ENCODE results near the gene FOXF1.
A peak's percentile ranks its signal among the peaks of the same experiment; 100 is the strongest.

The FOXF1 gene

DNA sequence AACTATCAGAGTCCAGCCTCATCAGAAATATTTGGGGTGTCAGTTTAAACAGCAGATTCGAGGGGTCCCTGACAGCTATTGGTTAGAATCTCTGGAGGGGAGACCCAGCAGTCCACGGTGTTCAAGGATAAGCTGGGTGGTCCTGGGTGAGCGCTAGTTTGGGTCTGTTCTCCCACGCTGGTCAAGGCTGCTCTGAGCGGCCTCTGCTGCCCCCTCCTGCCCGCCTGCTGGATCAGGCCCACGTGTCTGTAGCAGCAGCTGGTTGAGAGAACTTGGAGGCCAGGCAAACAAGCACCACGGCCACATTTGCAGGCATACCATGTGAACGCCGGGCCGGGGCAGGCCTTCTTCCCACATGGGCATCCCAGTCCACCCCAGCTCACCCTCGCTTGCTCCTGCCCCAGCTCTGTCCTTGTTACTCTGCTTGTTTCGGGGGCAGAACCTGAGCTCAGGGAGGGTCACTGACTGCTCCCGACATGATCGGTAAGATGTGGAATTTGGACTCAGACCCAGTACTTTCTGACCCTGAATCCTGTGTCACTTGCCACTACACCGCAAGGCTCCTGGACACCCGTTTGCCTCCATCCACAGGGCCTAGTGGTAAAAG is 7.4 kb downstream of the FOXF1 start:
- no peak for DNase-seq (ENCODE audit: low read depth)

GRCh38 chr16:86519007-86519648 is 8.8 kb downstream of the FOXF1 start:
- no peak for DNase-seq (ENCODE audit: low read depth)

GRCh38 chr16:86519649-86520316 is 9.5 kb downstream of the FOXF1 start:
- DNase-seq (ENCODE audit: low read depth), result peak; percentile 23

GRCh38 chr16:86520317-86521210 is 10.2 kb downstream of the FOXF1 start:
- no peak for DNase-seq (ENCODE audit: low read depth)

GRCh38 chr16:86521236-86522197 is 11.2 kb downstream of the FOXF1 start:
- DNase-seq (ENCODE audit: low read depth), result no peak

DNA sequence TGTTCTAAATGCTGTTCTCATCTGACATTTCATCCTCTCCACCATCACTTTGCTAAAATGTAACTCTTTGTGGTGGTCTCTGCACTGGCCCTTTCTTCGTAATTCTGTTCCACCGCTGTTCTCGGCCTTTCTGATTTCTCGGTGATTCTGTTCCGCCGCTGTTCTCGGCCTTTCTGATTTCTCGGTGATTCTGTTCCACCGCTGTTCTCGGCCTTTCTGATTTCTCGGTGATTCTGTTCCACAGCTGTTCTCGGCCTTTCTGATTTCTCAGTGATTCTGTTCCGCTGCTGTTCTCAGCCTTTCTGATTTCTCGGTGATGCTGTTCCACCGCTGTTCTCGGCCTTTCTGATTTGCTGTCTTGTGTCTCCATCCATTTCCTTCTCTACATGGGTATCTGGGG is 12.3 kb downstream of the FOXF1 start:
- no peak for DNase-seq (ENCODE audit: low read depth)

- DNase-seq (ENCODE audit: low read depth), result no peak
Observed at GRCh38 chr16:86523166-86523740, 12.9 kb downstream of the FOXF1 start.

GRCh38 chr16:86524029-86524428 is 13.7 kb downstream of the FOXF1 start:
- no peak for DNase-seq (ENCODE audit: low read depth)

- no peak for DNase-seq (ENCODE audit: low read depth)
Observed at GRCh38 chr16:86525696-86526095, 15.4 kb downstream of the FOXF1 start.

GRCh38 chr16:86527366-86527765 is 17.0 kb downstream of the FOXF1 start:
- DNase-seq (ENCODE audit: low read depth), result no peak

GRCh38 chr16:86528061-86528929 is 18.0 kb downstream of the FOXF1 start:
- no peak for DNase-seq (ENCODE audit: low read depth)

DNA sequence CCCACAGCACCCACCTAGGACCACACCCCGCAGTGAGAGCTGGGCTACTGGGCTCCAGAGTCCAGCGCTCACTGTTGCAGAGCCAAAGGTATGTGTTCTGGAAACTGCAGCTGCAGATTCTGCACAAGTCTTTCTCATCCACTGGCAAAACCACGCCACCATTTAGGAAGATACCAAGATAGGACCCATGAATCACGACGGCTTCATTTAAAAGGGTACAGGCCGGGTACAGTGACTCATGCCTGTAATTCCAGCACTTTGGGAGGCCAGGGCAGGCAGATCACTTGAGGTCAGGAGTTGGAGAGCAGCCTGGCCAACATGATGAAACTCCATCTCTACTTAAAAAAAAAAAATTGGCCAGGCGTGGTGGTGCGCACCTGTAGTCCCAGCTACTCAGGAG is 18.8 kb downstream of the FOXF1 start:
- DNase-seq (ENCODE audit: low read depth), result no peak

DNA sequence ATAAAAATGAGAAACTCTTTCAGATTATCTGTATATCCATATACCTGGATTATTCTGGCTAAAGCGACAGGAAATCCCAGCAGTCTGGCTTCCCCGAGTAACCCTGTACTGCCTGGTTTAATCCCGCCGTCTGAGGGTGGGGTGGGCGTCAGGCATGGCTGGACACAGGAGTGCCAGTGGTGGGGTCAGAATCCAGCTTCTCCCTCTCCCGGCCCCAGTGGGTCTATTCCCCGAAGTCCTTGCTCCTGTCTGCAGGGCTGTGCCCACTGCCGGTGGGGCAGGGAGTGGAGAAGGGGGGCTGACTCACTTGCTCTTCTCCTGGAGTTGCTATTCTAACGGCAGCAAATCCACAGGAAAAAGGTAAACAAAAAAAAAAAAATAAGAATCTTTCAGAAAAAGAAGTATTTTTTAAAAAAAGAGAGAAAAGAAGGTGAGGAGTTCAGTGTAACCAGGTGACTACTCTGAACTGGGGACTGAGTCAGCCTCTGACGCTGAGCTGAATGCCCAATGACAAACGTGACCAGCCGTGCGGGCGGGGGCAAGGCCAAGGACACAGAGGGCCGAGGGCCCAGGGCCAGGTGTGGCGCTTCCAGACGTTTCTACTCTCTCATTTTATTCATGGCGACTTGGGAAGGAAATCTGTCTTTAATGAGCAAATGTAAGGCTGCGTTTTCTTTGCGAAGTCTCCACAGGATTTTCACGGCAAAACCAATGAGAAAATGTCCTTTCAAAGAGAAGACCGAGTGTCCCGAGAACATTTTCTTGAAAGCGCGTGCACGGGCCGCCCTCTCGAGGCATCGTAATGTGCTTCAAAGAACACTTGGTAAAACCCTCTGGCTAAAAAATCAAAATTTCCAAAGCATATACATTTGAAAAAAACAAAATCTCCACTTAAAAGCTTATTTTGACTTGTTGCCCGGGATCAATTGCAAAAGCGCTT is 20.2 kb downstream of the FOXF1 start:
- DNase-seq (ENCODE audit: low read depth), result no peak

DNA sequence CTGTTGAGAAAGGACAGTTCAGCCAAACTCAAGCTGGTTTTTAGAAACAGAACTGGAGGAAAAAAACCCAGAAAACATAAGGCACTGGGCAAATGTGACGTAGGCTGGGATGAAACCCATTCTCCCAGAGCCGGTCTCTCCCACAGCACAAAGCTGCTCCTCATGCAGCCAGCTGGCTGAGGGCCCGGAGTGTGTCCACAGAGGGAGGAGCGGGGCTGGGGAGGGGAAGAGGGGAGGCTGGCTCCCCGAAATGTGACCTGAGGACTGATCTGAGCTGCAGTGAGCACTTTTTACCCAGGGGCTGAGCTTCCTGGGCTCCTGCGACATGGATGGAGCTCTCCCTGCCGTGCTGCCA is 20.8 kb downstream of the FOXF1 start:
- DNase-seq (ENCODE audit: low read depth), result no peak

DNA sequence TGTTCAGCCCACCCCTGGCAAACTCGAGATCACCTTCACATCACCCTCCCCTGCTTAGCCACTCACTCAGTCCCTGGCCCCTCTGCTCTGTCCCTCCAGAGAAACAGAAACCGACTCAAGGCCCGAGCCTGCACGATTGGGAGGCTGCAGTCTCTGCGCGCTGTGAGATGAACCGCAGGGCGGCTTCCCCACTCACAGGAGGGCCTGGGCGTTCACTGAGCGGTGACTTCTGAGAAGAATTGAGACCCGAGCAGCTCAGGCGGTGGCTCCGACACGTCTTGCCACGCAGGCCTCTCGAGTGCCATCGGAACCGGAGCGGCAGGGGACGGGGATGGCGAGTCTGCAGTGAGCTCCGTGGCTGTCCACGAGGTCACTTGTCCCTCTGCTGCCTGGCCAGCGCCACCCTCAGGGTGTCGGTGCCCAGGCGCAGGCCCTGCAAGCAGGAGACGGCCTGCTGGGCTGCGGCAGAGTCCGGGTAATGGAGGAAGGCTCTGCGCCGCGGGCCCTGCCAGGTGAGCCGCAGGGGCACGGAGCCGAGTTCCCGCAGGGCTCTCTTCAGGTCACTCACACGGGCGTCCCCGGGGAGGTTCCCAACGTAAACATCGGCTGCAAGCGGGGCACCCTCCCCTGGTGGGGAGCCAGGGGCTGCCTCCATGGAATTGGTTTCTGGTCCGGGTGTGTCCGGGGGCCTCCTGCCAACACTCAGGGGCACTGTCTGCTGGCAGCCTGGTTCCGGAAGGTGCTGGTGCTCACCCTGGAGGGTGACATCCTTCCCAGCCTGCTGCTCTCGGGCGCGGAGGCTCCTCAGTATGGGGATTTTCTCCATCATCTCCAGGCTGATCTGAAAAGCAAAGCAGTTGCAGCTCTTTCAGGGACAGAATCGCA is 21.6 kb downstream of the FOXF1 start:
- no peak for DNase-seq (ENCODE audit: low read depth)

GRCh38 chr16:86532526-86532815 is 22.1 kb downstream of the FOXF1 start:
- DNase-seq (ENCODE audit: low read depth), result no peak

DNA sequence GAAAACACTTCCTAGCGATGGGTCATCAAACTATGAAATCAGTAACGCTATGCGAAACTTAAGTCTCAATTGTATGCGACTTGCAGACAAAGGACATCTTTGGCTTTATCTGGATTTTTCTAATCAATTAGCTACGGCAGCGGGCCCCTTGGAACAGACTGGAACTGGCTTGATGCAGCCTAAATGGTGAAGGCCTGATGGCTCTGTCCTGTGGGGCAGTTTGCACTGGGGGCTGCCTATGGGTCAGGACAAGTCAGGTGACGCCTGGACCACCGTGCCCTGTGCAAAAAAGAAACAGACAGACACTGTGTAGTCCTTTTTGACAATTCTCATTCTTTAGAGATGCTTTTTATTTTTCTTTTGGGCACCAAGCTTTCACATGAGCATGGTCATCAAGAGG is 22.7 kb downstream of the FOXF1 start:
- DNase-seq (ENCODE audit: low read depth), result no peak

DNA sequence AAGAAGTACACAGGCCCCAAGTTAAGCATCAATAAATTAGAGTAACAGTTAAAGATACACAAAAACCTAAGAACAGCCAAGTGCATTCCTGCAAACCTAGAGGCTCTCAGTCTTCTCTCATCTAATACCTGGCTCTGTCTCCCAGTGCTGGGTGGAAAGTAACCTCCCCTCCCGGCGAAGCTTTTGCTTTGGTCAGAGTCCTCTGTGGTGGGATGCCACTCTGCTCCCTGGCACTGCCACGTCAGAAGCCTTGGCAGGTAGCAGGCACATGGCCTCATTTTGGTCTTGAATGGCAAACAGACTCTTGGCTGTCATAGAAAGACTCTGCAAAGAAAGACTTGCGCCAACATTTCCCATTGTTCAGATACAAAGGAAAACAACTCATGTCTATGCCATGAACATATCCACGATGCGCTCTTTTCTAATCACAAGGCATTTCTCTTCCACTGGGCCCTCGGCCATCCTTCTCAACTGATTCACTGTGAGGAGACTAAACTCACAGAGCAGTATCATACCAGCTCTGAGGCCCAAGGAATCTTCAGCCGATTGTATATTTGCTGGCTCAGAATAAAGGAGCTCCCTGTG is 23.5 kb downstream of the FOXF1 start:
- no peak for DNase-seq (ENCODE audit: low read depth)
